K562 (cell line): ENCODE results near the gene PALM3. TPM values are rescaled to one million over a fixed set of nuclear protein-coding genes. Genes with fewer than 3 reads are reported as not detected.

ENCODE experiments used
- ATAC-seq: fragments of 200-7000 bp; cut with Tn5 transposase; 3 replicates; pipeline ENCODE4 v1.9.1; 2020; ENCODE audit warnings: moderate library complexity
- BruUV-seq: library from RNA; stranded (reverse); fragments of 400-500 nt; replicated peaks from 2 replicates; lab custom pipeline; 2021; lab: Mats Ljungman, UMichigan
- CTCF ChIA-PET: fragments of 300-600 bp; formaldehyde crosslinking; extraction: SDS; loops from one replicate; lab custom pipeline; 2021; ENCODE audit warnings: low intra/inter-chr PET ratio; lab: Yijun Ruan, JAX
- POLR2A ChIA-PET: fragments of 300-600, 350-650 bp; sonication (Branson Sonifier 250); formaldehyde crosslinking; extraction: SDS; loops from one replicate; lab custom pipeline; 2021; ENCODE audit warnings: antibody characterized with exemption, inconsistent platforms; lab: Yijun Ruan, JAX
- DNase-seq, 4 experiments: peaks; one replicate each; pipeline versions ENCODE4 v3.0.0 to v3.0.0-alpha.2; 2011 to 2018; ENCODE audit warnings: low spot score in 3 of 4, mixed read lengths in 3 of 4; ENCODE audit errors: extremely low read depth in 1 of 4
- FAIRE-seq: peaks from 2 replicates; lab custom pipeline; 2011; peaks lifted over from hg19 to GRCh38; lab: Jason Lieb, UNC
- H2AFZ ChIP-seq: 2 replicates; pipeline ENCODE4 v1.6.0; 2011; ENCODE audit warnings: low read depth, low read length, control low read depth, inconsistent platforms
- H3K27ac ChIP-seq: fragments of 200-600 bp; 3 replicates; pipeline ENCODE4 v1.8.0; 2011; ENCODE audit warnings: low read depth, mild to moderate bottlenecking, control low read depth, inconsistent platforms, low read length, moderate library complexity, mixed read lengths; ENCODE audit errors: extremely low read depth
- H3K27me3 ChIP-seq, 2 experiments: fragments of 300-600 bp in 1 of 2; 2 replicates in 1 of 2; 3 replicates in 1 of 2; pipeline versions ENCODE4 v1.6.0 to v1.8.0; 2011; ENCODE audit warnings: inconsistent platforms in 2 of 2, low read length in 2 of 2, mild to moderate bottlenecking in 1 of 2, mixed read lengths in 1 of 2, moderate library complexity in 1 of 2; ENCODE audit not compliant: control insufficient read depth in 2 of 2, insufficient read depth in 2 of 2
- H3K36me3 ChIP-seq: fragments of 300-600 bp; 3 replicates; pipeline ENCODE4 v1.8.0; 2011; ENCODE audit warnings: mild to moderate bottlenecking, low read length, inconsistent platforms; ENCODE audit not compliant: control insufficient read depth, insufficient read depth
- H3K4me1 ChIP-seq, 2 experiments: fragments of 200-600 bp in 1 of 2; replicated peaks in 1 of 2; 2 replicates in 1 of 2; 3 replicates in 1 of 2; pipeline versions ENCODE4 v1.5.1 to v1.8.0; 2011; ENCODE audit warnings: inconsistent platforms in 2 of 2, low read length in 2 of 2, mild to moderate bottlenecking in 1 of 2, mixed read lengths in 1 of 2, moderate library complexity in 1 of 2; ENCODE audit not compliant: control insufficient read depth in 2 of 2, insufficient read depth in 2 of 2
- H3K4me2 ChIP-seq: 2 replicates; pipeline ENCODE4 v1.6.1; 2011; ENCODE audit warnings: low read length, control low read depth, inconsistent platforms, mixed read lengths; ENCODE audit not compliant: insufficient read depth
- H3K4me3 ChIP-seq: fragments of 200-600 bp; sonication (generic), shearing (Covaris generic); 2 replicates; pipeline ENCODE4 v1.5.1; 2016; ENCODE audit warnings: control low read depth, inconsistent platforms
- H3K79me2 ChIP-seq: fragments of 200-600 bp; 3 replicates; pipeline ENCODE4 v1.8.0; 2011; ENCODE audit warnings: low read length, inconsistent platforms; ENCODE audit not compliant: control insufficient read depth, insufficient read depth
- H3K9ac ChIP-seq, 2 experiments: 2 replicates each; pipeline versions ENCODE4 v1.6.0 to v1.6.1; 2011; ENCODE audit warnings: low read depth in 2 of 2, low read length in 2 of 2, control low read depth in 1 of 2, inconsistent platforms in 1 of 2, mild to moderate bottlenecking in 1 of 2, mixed read lengths in 1 of 2; ENCODE audit not compliant: insufficient read depth in 1 of 2
- H3K9me1 ChIP-seq: one replicate; pipeline ENCODE4 v1.6.0; 2011; ENCODE audit warnings: inconsistent platforms, mild to moderate bottlenecking, low read length, moderate library complexity; ENCODE audit not compliant: control insufficient read depth, insufficient read depth
- H3K9me3 ChIP-seq: replicated peaks from 2 replicates; pipeline ENCODE4 v1.5.1; 2011; ENCODE audit warnings: low read depth, low read length, inconsistent platforms; ENCODE audit not compliant: control insufficient read depth, insufficient read depth
- H4K20me1 ChIP-seq: replicated peaks from 2 replicates; pipeline ENCODE4 v1.6.1; 2011; ENCODE audit warnings: low read length, inconsistent platforms, mixed read lengths; ENCODE audit not compliant: control insufficient read depth, insufficient read depth
- HDAC2 ChIP-seq: fragments of 450-650 bp; IDR thresholded peaks from 2 replicates; pipeline ENCODE4 v1.6.1; 2016; ENCODE audit warnings: mild to moderate bottlenecking
- KDM1A ChIP-seq, 2 experiments: fragments of 450-650 bp; IDR thresholded peaks; 2 replicates each; pipeline ENCODE4 v1.6.1; 2016; ENCODE audit warnings: mild to moderate bottlenecking in 2 of 2
- MAFG ChIP-seq: fragments of 450-650 bp; conservative IDR thresholded peaks from 2 replicates; pipeline ENCODE4 v1.6.1; 2016; ENCODE audit warnings: missing genetic modification characterization, missing compliant biosample characterization
- PHB2 ChIP-seq: fragments of 450-650 bp; IDR thresholded peaks from 2 replicates; pipeline ENCODE4 v1.6.1; 2017; ENCODE audit warnings: low read depth
- POLR2AphosphoS5 ChIP-seq: IDR thresholded peaks from 2 replicates; pipeline ENCODE4 v1.6.1; 2011; ENCODE audit warnings: mild to moderate bottlenecking, low read depth, low read length, moderate library complexity; ENCODE audit not compliant: control insufficient read depth, insufficient read depth
- RBFOX2 ChIP-seq: fragments of 200-400 bp; formaldehyde crosslinking; IDR thresholded peaks from 2 replicates; pipeline ENCODE4 v1.6.1; 2017; ENCODE audit warnings: low read depth, mild to moderate bottlenecking, low read length, moderate library complexity
- ZNF133 ChIP-seq: fragments of 250-450 bp; sonication (Bioruptor Pico); IDR thresholded peaks from 2 replicates; pipeline ENCODE4 v1.4.0; 2020; ENCODE audit warnings: mild to moderate bottlenecking
- ZNF23 ChIP-seq: fragments of 250-450 bp; sonication (Bioruptor Pico); IDR thresholded peaks from 2 replicates; pipeline ENCODE4 v1.4.0; 2020; ENCODE audit warnings: mild to moderate bottlenecking
- ZNF41 ChIP-seq: fragments of 250-450 bp; sonication (Bioruptor Pico); conservative IDR thresholded peaks from 2 replicates; pipeline ENCODE4 v1.4.0; 2020; ENCODE audit warnings: mild to moderate bottlenecking
- WGBS: fragments of 100-300 bp; shearing (Covaris generic); methylation state at CpG from one replicate; pipeline ENCODE4 v1.1.6; 2016; ENCODE audit warnings: low coverage, mixed read lengths; ENCODE audit not compliant: insufficient coverage; ENCODE audit errors: missing lambda C conversion rate; 5-methylcytosine and 5-hydroxymethylcytosine counted together
- in situ Hi-C: fragments of 300-500 bp; cut with MboI; formaldehyde crosslinking; loops from 4 replicates; pipeline ENCODE4 v1.15.0; 2018; ENCODE audit warnings: inconsistent platforms, mixed read lengths
- intact Hi-C: fragments of 100-400 bp; cut with micrococcal nuclease; formaldehyde crosslinking; loops from 2 replicates; pipeline ENCODE4 v1.14.2; 2022
- polyA plus RNA-seq, 8 experiments: library from polyadenylated mRNA; depleted of rRNA in 4 of 8; stranded (reverse) in 5 of 8; unstranded in 3 of 8; fragments of >200 nt; fragmentation: Nextera tagmentation in 2 of 8; fragmentation: Illumina TruSeq in 1 of 8; extraction: Ambion mirVana in 2 of 8; extraction: Trizol in 1 of 8; gene quantifications; 2 replicates each; pipeline versions ENCODE4 v1.2.1 to v1.2.3, GENCODE V29; 2011 to 2014; ENCODE audit warnings: inconsistent platforms in 1 of 8, missing spikeins in 1 of 8
- total RNA-seq, 7 experiments: library from RNA; depleted of rRNA in 6 of 7; stranded (reverse); fragments of >200 nt in 6 of 7; fragmentation: Illumina TruSeq in 2 of 7; extraction: Trizol in 2 of 7; gene quantifications; 2 replicates each; pipeline versions ENCODE4 v1.2.1 to v1.2.3, GENCODE V29; 2011 to 2021; ENCODE audit warnings: low replicate concordance in 1 of 7
- TF ChIP-seq, protein P1 (sequence below): fragments of 200-800 bp; sonication (Bioruptor generic); IDR thresholded peaks from 2 replicates; pipeline ENCODE4 v1.6.1; 2017; ENCODE audit warnings: missing genetic modification characterization, missing compliant biosample characterization
- TF ChIP-seq, protein P2 (sequence below): IDR thresholded peaks from 2 replicates; pipeline ENCODE4 v1.6.1; 2016; ENCODE audit warnings: missing genetic modification characterization, missing compliant biosample characterization

The PALM3 gene
- total and polyA plus RNA-seq, 9 of the 15 experiments (the other 6 are each of a cell fraction or from before 2014, with no cell fraction given): 0.07 to 9.3 (median 3.3) TPM

DNA sequence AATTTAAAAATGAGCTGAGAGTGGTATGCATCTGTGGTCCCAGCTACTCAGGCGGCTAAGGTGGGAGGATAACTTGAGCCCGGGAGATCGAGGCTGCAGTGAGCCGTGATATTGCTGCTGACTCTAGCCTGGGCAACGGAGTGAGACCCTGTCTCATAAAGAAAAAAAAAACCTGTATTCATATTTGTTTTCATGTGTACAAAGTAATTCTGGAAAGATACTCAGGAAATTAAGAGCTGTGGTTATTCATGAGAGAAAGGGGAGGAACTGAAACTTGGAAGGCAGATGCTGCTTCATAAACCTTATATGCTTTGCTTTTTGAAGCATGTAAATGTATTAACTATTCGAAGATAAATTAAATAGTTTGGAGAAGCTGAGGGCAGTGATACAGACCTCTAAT, 42.8 kb downstream of the PALM3 start:
- POLR2A ChIA-PET: interaction anchor here (0.6 to 1.7 kb wide), 5 partner anchors 11 to 390 kb away, joined by 3 to 10 read pairs (median 3); partner anchors contain the start of genes ASF1B, DCAF15 and RFX1
- TF ChIP-seq RBFOX2: no peak
- no peak for TF ChIP-seq MAFG
- TF ChIP-seq, protein P1, sequence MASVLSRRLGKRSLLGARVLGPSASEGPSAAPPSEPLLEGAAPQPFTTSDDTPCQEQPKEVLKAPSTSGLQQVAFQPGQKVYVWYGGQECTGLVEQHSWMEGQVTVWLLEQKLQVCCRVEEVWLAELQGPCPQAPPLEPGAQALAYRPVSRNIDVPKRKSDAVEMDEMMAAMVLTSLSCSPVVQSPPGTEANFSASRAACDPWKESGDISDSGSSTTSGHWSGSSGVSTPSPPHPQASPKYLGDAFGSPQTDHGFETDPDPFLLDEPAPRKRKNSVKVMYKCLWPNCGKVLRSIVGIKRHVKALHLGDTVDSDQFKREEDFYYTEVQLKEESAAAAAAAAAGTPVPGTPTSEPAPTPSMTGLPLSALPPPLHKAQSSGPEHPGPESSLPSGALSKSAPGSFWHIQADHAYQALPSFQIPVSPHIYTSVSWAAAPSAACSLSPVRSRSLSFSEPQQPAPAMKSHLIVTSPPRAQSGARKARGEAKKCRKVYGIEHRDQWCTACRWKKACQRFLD (CRISPR knock-in tag): no peak
- no peak for TF ChIP-seq PHB2
- TF ChIP-seq KDM1A (IDR thresholded peaks at IDR 0.05): no peak
- no peak for TF ChIP-seq ZNF133 (CRISPR knock-in tag)
- no peak for TF ChIP-seq HDAC2
- no peak for TF ChIP-seq ZNF41 (CRISPR knock-in tag)
- TF ChIP-seq, protein P2, sequence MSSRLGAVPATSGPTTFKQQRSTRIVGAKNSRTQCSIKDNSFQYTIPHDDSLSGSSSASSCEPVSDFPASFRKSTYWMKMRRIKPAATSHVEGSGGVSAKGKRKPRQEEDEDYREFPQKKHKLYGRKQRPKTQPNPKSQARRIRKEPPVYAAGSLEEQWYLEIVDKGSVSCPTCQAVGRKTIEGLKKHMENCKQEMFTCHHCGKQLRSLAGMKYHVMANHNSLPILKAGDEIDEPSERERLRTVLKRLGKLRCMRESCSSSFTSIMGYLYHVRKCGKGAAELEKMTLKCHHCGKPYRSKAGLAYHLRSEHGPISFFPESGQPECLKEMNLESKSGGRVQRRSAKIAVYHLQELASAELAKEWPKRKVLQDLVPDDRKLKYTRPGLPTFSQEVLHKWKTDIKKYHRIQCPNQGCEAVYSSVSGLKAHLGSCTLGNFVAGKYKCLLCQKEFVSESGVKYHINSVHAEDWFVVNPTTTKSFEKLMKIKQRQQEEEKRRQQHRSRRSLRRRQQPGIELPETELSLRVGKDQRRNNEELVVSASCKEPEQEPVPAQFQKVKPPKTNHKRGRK (tag): no peak
- TF ChIP-seq ZNF23 (CRISPR knock-in tag): no peak
- no peak for TF ChIP-seq POLR2AphosphoS5
- TF ChIP-seq, all 486 proteins: peak for 0
- no peak for FAIRE-seq
- Histone ChIP-seq H3K36me3 (no peaks in the 10 kb centered on the region), H3K4me3 (no peak overlapping the region), H3K27me3 (no peaks in the 10 kb centered on the region), H3K9me3 (no peaks in the 10 kb centered on the region; the same call in 1 of the 2 replicates), H2AFZ (peak overlapping the region; percentile 81), H3K9ac (peak overlapping the region in 1 of 2 experiments; percentile 79; a peak in 2 of 4 replicates), H3K9me1 (no peaks in the 10 kb centered on the region), H3K27ac (no peak overlapping the region), H3K4me1 (peaks cover 9 to 16% of the 10 kb centered on the region in 2 experiments), H4K20me1 (no peaks in the 10 kb centered on the region), H3K79me2 (no peaks in the 10 kb centered on the region), H3K4me2 (no peak overlapping the region)
- in situ Hi-C loops (no loop called here), intact Hi-C loops (no loop called here)
- CTCF ChIA-PET: no interaction called here
- no peak for DNase-seq
- ATAC-seq: no peak
- 66% methylated on average over 6 of the region's 6 CpGs for WGBS
- BruUV-seq: no TSS peak
